ENCODE results near the gene NCBP1.

NCBP1 gene

DNA sequence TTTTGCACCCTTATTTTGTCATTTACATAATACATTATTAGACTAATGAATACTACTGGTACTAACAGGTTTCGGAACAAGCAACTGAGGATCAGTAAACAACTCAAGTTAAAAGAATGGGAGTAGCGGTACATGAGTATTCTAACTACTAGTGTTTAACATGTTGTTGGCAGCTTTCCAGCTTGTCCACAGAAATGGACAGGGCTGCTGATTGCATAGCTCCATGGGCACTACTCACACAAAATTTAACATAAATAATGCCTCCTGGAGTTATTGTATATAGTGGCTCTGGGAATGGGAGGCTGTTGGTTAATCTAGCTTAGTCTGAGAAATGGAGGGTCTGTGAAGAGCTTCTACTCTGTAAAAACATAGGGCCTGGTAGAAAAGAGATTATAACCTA, 6.7 kb downstream of the NCBP1 start:
- no peak overlapping the region for H3K4me3 ChIP-seq (ENCODE audit: low read depth, low read length)
- TF ChIP-seq, protein P1, sequence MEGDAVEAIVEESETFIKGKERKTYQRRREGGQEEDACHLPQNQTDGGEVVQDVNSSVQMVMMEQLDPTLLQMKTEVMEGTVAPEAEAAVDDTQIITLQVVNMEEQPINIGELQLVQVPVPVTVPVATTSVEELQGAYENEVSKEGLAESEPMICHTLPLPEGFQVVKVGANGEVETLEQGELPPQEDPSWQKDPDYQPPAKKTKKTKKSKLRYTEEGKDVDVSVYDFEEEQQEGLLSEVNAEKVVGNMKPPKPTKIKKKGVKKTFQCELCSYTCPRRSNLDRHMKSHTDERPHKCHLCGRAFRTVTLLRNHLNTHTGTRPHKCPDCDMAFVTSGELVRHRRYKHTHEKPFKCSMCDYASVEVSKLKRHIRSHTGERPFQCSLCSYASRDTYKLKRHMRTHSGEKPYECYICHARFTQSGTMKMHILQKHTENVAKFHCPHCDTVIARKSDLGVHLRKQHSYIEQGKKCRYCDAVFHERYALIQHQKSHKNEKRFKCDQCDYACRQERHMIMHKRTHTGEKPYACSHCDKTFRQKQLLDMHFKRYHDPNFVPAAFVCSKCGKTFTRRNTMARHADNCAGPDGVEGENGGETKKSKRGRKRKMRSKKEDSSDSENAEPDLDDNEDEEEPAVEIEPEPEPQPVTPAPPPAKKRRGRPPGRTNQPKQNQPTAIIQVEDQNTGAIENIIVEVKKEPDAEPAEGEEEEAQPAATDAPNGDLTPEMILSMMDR (IDR thresholded peaks at IDR 0.05; ENCODE audit: low read depth, low read length) = no peak

DNA sequence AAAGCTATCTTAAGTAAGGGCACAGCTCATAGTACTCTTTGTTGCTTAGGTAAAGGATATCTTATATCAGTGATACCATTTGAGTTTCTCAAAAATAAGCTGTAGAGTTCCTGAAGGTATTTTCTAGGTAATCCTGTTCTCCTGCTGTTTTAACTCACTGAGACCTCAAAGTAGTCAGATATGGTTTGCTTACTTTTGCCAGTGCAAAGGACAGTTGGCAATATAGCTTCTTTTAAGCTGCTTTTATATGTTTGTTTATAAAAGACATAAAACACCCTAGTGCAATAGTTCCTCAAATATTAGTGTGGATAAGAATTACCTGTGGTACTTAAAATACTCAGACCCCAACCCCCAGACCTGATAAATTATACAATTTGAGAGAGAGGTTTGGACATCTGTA, 12.1 kb downstream of the NCBP1 start:
- no peak overlapping the region for H3K4me3 ChIP-seq (ENCODE audit: low read depth, low read length)
- TF ChIP-seq, protein P1 (IDR thresholded peaks at IDR 0.05; ENCODE audit: low read depth, low read length) = no peak

DNA sequence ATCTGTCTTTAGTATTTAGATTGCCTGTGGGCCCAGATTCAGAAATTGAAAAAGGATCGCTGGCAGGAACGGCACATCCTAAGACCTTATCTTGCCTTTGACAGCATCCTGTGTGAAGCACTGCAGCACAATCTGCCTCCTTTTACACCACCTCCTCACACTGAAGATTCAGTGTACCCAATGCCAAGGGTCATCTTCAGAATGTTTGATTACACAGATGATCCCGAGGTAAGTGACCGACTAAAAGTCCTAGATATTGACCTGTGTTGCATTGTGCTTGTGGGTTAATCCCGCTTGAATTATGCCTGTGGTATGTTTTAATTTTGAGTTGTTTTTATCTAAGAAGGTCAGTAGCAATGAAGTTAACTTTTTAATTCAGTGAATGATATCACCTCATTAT, 14.4 kb downstream of the NCBP1 start:
- TF ChIP-seq, protein P1 (IDR thresholded peaks at IDR 0.05; ENCODE audit: low read depth, low read length) = no peak
- no peak overlapping the region for H3K4me3 ChIP-seq (ENCODE audit: low read depth, low read length)

DNA sequence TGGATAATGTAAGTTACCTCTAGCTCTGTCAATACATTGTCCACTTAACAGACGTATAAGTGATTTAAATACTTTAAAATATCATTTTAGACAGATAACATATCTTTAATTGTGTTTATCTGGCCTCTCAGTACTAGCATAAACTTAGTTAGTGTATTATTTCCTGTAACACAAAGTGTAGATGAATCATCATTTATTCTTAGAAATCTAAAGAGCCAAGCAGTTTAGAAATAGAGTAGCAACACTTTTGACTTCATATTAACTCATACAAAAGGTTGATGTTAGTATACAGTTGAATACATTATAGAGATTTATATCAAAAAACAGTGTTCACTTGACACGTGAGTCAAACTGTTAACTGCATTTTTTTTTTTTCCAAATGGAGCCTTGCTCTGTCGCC, 18.0 kb downstream of the NCBP1 start:
- TF ChIP-seq, protein P1 (IDR thresholded peaks at IDR 0.05; ENCODE audit: low read depth, low read length) = no peak
- H3K4me3 ChIP-seq (ENCODE audit: low read depth, low read length) = no peak overlapping the region

DNA sequence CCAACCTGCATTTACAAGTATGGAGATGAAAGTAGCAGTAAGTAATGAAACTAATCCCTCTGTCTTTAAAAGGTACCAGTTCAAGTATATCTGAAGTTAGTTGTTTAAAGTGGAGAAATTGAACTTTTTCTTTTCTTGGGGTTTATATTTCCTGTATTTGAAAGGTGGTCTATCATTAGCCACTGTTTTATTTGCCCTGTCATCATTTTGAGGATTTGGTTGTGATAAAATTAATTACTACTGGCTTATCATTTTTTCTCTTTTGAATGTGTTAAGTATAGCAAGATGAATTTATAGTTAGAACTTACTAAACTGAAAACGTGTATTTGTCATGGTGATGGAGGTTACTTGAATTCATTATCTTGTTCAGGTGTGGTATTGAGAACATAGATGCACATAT, 25.1 kb downstream of the NCBP1 start:
- no peak overlapping the region for H3K4me3 ChIP-seq (ENCODE audit: low read depth, low read length)
- TF ChIP-seq, protein P1 (IDR thresholded peaks at IDR 0.05; ENCODE audit: low read depth, low read length) = no peak

DNA sequence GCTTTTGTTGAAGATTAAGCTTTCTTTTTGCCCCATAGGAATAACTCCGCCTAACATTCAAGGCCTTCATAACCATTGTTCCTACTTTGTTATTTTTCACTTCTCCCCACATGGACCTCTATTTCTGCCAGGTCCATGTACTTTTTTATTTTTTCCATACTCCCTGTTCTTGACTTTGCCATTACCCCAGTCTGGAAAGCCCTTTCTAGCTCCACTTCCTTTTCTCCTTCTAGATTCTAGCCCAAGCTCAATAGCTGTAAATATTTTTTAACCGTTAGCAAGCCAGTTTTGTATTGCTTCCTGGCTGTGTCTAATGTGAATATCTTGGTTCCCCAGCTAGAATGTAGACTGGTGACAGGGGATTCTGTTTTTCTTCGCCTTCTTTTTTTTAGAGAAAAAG, 26.1 kb downstream of the NCBP1 start:
- H3K4me3 ChIP-seq (ENCODE audit: low read depth, low read length) = no peak overlapping the region
- TF ChIP-seq, protein P1 (IDR thresholded peaks at IDR 0.05; ENCODE audit: low read depth, low read length) = no peak

DNA sequence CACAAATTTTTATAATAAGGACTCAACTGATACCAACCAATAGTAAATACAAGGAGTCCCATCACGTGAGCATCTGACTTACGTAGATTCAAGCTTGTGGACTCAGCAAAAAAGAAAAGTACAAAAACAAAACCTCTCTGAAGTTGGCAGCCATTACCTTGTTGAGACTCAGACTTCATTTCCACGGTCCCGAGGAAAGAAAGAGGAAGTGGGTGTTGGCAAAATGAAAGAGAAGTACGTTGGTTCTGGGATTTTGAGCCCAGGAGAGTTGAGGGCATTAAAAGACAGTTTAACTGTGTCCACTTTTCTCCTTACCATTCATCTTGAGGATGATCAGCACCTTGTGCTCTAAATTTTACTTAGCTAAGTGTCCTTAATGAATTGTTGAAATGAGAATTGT, 26.7 kb downstream of the NCBP1 start:
- TF ChIP-seq, protein P1 (IDR thresholded peaks at IDR 0.05; ENCODE audit: low read depth, low read length) = no peak
- H3K4me3 ChIP-seq (ENCODE audit: low read depth, low read length) = no peak overlapping the region

Measured in WI38 (cell line).